GM18951 (cell line): ENCODE data around the gene CALHM3.

Experiments
- POLR2A ChIP-seq: IDR thresholded peaks from 4 replicates; pipeline ENCODE4 v1.6.1; 2011; ENCODE audit warnings: mild to moderate bottlenecking; ENCODE audit not compliant: insufficient read length, insufficient read depth; ENCODE audit errors: extremely low read depth
- in situ Hi-C: fragments of 300-500 bp; cut with MboI; formaldehyde crosslinking; loops from one replicate; pipeline ENCODE4 v1.12.0; 2022; ENCODE audit warnings: low sequenced_read_pairs, mixed read lengths, inconsistent platforms; ENCODE audit not compliant: unreplicated experiment

CALHM3 gene

DNA sequence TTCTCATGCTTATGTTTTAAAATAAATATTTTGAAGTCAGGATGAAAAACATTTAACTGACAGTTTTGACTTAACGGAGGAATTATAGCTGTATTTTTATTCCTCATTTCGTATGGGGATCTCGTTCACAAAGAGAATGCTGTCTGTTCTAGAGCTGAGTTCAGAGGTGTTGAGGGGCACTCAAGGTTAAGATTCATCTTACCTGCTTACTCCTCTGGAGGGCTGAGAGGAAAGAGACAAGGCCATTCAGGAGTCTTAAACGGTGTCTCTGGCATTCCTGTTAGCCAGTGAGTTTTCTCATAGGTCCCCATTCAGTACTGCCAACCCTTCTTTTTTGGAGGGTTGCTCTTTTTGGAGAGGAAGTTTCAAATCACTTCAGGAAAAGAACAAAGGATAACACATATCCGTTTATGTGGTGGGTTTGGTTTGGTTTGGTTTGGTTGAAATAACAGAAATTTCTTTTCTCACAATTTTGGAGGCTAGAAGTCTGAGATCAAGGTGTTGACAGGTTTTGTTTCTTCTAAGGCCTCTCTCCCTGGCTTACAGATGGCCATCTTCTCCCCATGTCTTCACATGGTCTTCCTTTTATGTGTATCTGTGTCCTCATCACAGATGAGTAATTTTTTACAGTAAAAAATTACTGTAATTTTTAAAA lies 49.9 kb downstream of the CALHM3 start:
- TF ChIP-seq POLR2A: no peak
- in situ Hi-C loops: no loop called here

DNA sequence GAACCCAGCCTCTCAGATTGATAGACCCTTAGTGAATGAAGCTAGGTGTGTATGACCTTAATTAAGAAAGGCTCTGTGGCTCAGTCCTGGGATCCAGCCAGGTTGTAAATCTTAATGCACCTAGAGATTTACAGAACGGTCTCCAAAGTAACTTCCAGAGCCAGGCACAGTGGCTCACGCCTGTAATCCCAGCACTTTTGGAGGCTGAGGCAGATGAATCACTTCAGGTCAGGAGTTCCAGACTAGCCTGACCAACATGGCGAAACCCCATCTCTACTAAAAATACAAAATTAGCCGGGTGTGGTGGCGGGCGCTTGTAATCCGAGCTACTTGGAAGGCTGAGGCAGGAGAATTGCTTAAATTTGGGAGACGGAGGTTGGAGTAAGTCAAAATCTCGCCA lies 51.2 kb downstream of the CALHM3 start:
- in situ Hi-C loops: no loop called here
- no peak for TF ChIP-seq POLR2A

DNA sequence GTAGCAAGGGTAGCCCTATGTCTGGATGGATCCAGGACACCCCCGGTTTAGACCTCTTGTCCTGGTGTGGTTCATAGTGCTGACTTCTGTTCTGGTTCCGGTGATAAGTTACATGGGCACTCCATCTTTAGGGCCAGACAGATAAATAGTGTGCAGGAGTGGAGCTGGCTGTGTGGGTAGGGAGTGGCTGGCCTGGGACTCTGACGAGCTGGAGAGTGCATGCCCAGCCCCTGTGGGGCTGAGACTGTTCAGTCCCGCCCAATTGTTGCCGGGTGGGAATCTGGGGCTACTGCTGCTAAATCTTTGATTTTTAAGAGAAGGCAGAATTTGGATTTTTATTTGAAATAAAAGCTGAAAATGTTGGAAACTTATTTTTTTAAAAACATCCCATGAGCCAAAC lies 55.3 kb downstream of the CALHM3 start:
- no peak for TF ChIP-seq POLR2A
- in situ Hi-C loops: no loop called here
